ENCODE data around the gene CEP63.

GRCh38 chr3:134460965-134461364 is 24.9 kb upstream of the CEP63 start:
- TF ChIP-seq CTCF (IDR thresholded peaks at IDR 0.05 in 2 of 3, conservative IDR thresholded peaks at IDR 0.05 in 1 of 3; ENCODE audit: borderline replicate concordance in 1 of 3, insufficient read depth in 1 of 3, low read depth in 2 of 3, low read length in 2 of 3) (no peak), REST (IDR thresholded peaks at IDR 0.05; ENCODE audit: low read depth) (no peak), EZH2phosphoT487 (IDR thresholded peaks at IDR 0.05; ENCODE audit: borderline replicate concordance) (no peak), ZBTB33 (IDR thresholded peaks at IDR 0.05; ENCODE audit: extremely low read depth, insufficient replicate concordance, low read length) (no peak), YY1 (IDR thresholded peaks at IDR 0.05; ENCODE audit: extremely low read depth, insufficient replicate concordance, low read depth, low read length) (no peak), CEBPB (IDR thresholded peaks at IDR 0.05; ENCODE audit: low read depth) (no peak), SP1 (IDR thresholded peaks at IDR 0.05; ENCODE audit: low read depth) (no peak), POLR2A (IDR thresholded peaks at IDR 0.05; ENCODE audit: borderline replicate concordance, extremely low read depth, insufficient read depth, insufficient read length) (no peak), EZH2 (IDR thresholded peaks at IDR 0.05) (no peak), ATF3 (IDR thresholded peaks at IDR 0.05) (no peak), POLR2AphosphoS5 (IDR thresholded peaks at IDR 0.05; ENCODE audit: low read depth, low read length) (no peak), EGR1 (IDR thresholded peaks at IDR 0.05; ENCODE audit: low read depth) (no peak), RAD21 (IDR thresholded peaks at IDR 0.05; ENCODE audit: low read depth) (no peak)

Data from HCT116 (cell line).